GM18858 (cell line): Measurements from ENCODE around the gene JPT1.
"Not testable (repeated sequence)": the region's sequence is repeated elsewhere in the genome, so short reads cannot be mapped to it uniquely, and the experiment has no call there.

ENCODE experiments used
- ATAC-seq: cut with Tn5 transposase; IDR thresholded peaks from one replicate; pipeline ENCODE4 v1.9.1; 2021; ENCODE audit not compliant: unreplicated experiment

The JPT1 gene

GRCh38 chr17:75154195-75155106, at the start of gene JPT1:
TSS of gene JPT1 (minus strand) at chr17:75154512. CDS start at chr17:75154397, 115 bp downstream.
- peak; percentile 87 for ATAC-seq

GRCh38 chr17:75199886-75200618, 45.7 kb upstream of the JPT1 start:
- ATAC-seq: no peak

GRCh38 chr17:75194879-75195278, 40.6 kb upstream of the JPT1 start:
- ATAC-seq: no peak

- ATAC-seq: no peak
Measured at GRCh38 chr17:75191584-75191983, 37.3 kb upstream of the JPT1 start.

DNA sequence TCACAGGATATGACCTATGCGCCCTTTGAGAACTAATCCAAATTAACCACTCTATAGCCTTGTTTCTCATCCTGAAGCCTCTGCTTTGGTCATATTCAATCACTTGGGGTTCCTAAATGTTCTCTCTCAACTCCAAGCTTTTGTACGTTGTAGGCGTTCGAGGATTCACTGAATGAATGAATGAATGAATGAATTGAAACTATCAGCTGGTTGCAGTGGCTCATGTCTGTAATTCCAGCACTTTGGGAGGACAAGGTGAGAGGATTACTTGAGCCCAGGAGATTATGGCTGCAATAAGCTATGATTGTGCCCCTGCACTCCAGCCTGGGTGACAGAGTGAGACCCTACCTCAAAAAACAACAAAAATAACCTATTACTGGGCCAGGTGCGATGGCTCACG, 34.3 kb upstream of the JPT1 start:
- ATAC-seq: no peak

DNA sequence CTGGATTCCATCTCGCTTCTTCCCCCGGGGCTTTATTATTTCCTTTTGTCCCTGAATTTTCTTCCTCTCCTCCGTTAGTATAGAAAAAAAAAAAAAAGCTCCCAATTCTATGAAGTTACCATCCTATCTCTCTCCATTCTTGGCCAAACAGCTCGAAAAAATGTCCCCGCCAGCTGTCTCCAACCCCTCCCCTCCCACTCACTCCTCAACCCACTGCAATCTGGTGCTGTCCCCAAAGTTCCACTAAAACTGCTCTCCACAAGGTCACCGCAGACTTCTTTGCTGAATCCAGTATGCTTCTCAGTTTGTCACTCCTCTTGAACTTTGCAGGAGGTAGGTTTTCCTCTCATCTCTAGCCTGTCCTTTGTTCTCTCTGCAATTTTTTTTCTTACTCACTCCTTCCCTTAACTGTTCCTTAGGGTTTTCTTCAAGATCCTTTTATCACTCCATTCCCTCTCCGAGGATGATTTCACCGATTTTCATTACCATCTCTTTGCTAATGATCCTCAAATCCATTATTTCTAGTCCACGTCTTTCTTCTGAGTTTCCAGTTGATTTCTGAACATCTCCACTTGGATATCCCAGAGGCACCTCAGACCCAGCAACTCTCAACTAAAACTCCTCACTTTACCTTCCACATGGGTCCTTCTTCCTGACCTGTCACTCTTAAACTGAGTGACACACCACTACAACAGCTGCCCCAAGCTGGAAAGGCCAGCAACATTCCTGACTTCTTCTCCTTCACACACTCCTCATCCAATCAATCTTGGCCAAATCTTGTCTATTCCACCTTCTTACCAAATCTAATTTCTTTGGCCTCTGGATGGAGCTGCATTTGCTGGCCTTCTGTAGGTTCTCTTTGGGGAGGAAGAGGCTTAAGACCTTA, 29.9 kb upstream of the JPT1 start:
- no peak for ATAC-seq

GRCh38 chr17:75182569-75183436, 28.5 kb upstream of the JPT1 start, which contains the start of gene SUMO2:
TSS of gene SUMO2 (minus strand) at chr17:75182959. CDS start at chr17:75182834, 125 bp downstream.
- no peak for ATAC-seq

DNA sequence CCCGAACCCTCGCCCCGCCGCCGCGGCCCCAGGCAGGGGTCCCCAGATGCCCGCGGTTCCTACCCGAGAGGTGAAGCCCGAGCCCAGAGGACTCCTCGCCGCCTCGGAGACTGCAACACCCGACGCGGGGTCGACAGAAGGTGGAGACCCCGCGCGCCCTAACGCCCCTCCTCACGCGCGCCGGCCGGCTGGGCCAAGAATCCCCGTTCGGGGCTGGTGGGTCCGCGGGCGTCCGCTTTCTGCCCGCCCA, 27.9 kb upstream of the JPT1 start:
- no peak for ATAC-seq

DNA sequence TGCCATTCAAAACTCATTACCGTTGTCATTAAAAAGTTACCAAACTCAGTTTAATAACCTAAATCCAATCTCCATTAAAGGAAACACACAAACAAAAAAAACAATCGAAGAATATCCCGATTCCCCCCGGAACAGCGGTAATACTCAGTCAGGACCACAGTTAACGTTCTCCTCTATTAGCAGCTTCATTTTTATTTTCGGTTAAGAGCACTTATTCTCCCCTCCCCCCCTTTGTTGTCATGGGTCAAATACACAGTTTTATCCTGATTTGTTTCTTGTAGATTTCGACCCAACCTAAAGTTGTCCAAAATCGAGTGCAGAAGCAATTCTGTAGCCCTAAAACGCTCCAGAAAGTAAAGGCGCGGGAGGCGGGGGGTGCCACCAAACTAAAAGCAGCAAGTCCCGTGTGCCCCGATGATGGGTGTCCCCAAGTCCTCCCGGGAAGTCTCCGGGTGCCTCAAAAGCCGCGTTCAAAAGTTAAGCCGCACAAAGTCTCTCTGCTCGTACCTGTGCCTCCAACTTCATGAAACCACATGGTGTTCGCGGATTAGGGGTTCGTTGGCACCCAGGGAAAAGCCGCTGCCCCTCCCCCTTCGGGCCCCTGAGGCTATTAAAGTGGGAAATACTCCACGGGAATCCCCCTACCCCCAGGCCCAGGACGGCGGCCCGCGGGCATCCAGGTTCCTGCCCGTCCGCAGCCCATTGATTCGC, 27.5 kb upstream of the JPT1 start:
- no peak for ATAC-seq

- ATAC-seq: no peak
Measured at GRCh38 chr17:75181110-75181509, 26.8 kb upstream of the JPT1 start.

GRCh38 chr17:75178453-75178852, 24.1 kb upstream of the JPT1 start:
- ATAC-seq: no peak

DNA sequence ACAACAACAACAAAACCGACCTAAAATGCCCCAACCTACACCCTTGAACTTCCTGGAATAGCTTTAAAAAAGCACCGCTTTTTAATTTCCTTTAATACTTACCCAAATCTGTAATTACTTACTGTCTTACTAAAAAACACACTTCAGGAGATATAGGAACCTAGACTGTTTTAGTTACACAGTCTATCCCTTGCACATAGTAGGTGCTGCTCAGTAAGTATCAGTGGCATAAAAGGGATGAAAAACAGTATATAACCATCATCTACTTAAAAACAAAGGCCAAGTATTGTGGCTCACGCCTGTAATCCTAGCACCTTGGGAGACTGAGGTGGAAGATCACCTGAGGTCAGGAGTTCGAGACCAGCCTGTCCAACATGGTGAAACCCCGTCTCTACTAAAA, 22.3 kb upstream of the JPT1 start:
- ATAC-seq: no peak

DNA sequence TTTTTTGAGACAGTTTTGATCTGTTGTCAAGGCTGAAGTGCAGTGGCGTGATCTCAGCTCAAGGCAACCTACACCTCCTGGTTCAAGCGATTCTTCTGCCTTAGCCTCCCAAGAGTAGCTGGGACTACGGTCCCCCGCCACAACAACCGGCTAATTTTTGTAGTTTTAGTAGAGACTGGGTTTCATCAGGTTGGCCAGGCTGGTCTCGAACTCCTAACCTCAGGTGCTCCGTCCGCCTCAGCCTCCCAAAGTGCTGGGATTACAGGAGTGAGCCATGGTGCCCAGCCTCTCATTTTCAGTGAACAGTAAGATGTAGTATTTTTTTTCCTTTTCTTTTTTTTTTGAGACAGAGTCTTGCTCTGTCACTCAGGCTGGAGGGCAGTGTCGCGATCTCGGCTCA, 20.7 kb upstream of the JPT1 start:
- ATAC-seq: no peak

GRCh38 chr17:75173526-75173925, 19.2 kb upstream of the JPT1 start:
- no peak for ATAC-seq

DNA sequence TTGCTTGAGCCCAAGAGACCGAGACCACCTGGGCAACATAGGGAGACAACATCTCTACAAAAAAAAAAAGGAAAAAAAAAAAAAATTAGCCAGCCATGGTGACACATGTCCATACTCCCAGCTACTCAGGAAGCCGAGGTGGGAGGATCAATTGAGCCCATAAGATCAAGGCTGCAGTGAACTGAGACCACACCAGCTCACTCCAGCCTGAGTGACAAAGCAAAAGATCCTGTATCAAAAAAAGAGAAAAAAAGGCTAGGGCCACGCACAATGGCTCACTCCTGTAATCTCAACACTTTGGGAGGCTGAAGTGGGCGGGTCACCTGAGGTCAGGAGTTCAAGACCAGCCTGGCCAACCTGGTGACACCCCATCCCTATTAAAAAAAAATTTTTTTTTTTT, 14.7 kb upstream of the JPT1 start:
- ATAC-seq: no peak

DNA sequence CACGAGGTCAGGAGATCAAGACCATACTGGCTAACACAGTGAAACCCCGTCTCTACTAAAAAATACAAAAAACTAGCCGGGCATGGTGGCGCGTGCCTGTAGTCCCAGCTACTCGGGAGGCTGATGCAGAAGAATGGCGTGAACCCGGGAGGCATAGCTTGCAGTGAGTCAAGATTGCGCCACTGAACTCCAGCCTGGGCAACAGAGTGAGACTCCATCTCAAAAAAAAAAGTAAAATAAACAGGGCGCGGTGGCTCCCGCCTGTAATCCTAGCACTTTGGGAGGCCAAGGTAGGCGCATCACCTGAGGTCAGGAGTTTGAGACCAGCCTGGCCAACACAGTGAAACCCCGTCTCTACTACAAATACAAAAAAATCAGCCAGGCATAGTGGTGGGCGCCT, 10.3 kb upstream of the JPT1 start:
- ATAC-seq: not testable (repeated sequence)

DNA sequence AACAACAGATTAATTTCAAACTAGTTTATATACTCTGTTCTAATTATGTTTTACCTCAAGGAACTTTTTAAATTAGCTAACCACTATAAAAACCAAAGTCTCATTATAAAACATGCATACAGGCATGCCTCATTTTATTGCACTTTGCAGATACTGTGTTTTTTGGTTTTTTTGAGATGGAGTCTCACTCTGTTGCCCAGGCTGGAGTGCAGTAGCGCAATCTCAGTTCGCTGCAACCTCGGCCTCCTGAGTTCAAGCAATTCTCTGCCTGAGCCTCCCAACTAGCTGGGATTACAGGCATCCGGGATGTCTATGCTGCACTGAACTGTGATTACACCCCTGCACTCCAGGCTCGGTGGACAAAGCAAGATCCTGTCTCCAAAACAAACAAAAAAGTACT, 8.8 kb upstream of the JPT1 start:
- no peak for ATAC-seq

GRCh38 chr17:75160211-75160610, 5.9 kb upstream of the JPT1 start:
- ATAC-seq: no peak

- ATAC-seq: no peak
Measured at GRCh38 chr17:75159196-75160031, 5.1 kb upstream of the JPT1 start.
